Endothelial cell of umbilical vein (primary cell): ENCODE results near the gene GLB1L. TPM values are rescaled to one million over a fixed set of nuclear protein-coding genes. Genes with fewer than 3 reads are reported as not detected.

Experiments used
- BruUV-seq: library from RNA; stranded (reverse); fragments of 400-500 nt; replicated peaks from 2 replicates; lab custom pipeline; 2021; lab: Mats Ljungman, UMichigan
- CTCF ChIA-PET: fragments of 300-600, 350-600 bp; sonication (Branson Sonifier 250); formaldehyde crosslinking; loops from one replicate; lab custom pipeline; 2021; ENCODE audit warnings: antibody characterized with exemption, inconsistent platforms; lab: Charles Lee
- POLR2A ChIA-PET: fragments of 300-600, 350-600 bp; sonication (Branson Sonifier 250); formaldehyde crosslinking; loops from one replicate; lab custom pipeline; 2021; ENCODE audit warnings: antibody characterized with exemption, inconsistent platforms; lab: Charles Lee
- DNase-seq: peaks from one replicate; pipeline ENCODE4 v3.0.0-alpha.2; 2011; ENCODE audit warnings: low read depth, low spot score
- FAIRE-seq: peaks from 2 replicates; lab custom pipeline; 2011; peaks lifted over from hg19 to GRCh38; lab: Jason Lieb, UNC
- H2AFZ ChIP-seq: 2 replicates; pipeline ENCODE4 v1.6.0; 2012; ENCODE audit warnings: low read depth, low read length, control low read depth, inconsistent platforms
- H3K27ac ChIP-seq: 2 replicates; pipeline ENCODE4 v1.5.1; 2011; ENCODE audit warnings: low read depth, mild to moderate bottlenecking, control low read depth, low read length, moderate library complexity; ENCODE audit not compliant: insufficient read depth
- H3K27me3 ChIP-seq, 2 experiments: 2 replicates each; pipeline versions ENCODE4 v1.6.0 to v1.6.1; 2011; ENCODE audit warnings: low read length in 2 of 2, mixed read lengths in 1 of 2; ENCODE audit not compliant: control insufficient read depth in 2 of 2, insufficient read depth in 2 of 2
- H3K36me3 ChIP-seq, 2 experiments: 2 replicates in 1 of 2; 3 replicates in 1 of 2; pipeline ENCODE4 v1.5.1; 2011; ENCODE audit warnings: low read length in 2 of 2, mild to moderate bottlenecking in 1 of 2, moderate library complexity in 1 of 2; ENCODE audit not compliant: control insufficient read depth in 2 of 2, insufficient read depth in 2 of 2; ENCODE audit errors: extremely low read depth in 1 of 2
- H3K4me1 ChIP-seq: 3 replicates; pipeline ENCODE4 v1.5.1; 2011; ENCODE audit warnings: mild to moderate bottlenecking, low read length; ENCODE audit not compliant: control insufficient read depth, insufficient read depth; ENCODE audit errors: extremely low read depth
- H3K4me2 ChIP-seq: 2 replicates; pipeline ENCODE4 v1.6.1; 2011; ENCODE audit warnings: low read length, control low read depth, mixed read lengths; ENCODE audit not compliant: insufficient read depth
- H3K4me3 ChIP-seq, 3 experiments: fragments of 200-600 bp in 1 of 3; sonication (generic), shearing (Covaris generic) in 1 of 3; replicated peaks in 1 of 3; 2 replicates each; pipeline ENCODE4 v1.5.1; 2011 to 2016; ENCODE audit warnings: control low read depth in 3 of 3, low read length in 3 of 3, mild to moderate bottlenecking in 2 of 3, inconsistent platforms in 1 of 3, low read depth in 1 of 3, moderate library complexity in 1 of 3; ENCODE audit not compliant: insufficient read depth in 1 of 3
- H3K79me2 ChIP-seq: 2 replicates; pipeline ENCODE4 v1.6.0; 2012; ENCODE audit warnings: low read length, inconsistent platforms; ENCODE audit not compliant: control insufficient read depth, insufficient read depth
- H3K9ac ChIP-seq: replicated peaks from 2 replicates; pipeline ENCODE3; 2011; ENCODE audit warnings: low read length, control low read depth; ENCODE audit not compliant: insufficient read depth; ENCODE audit errors: extremely low read depth
- H3K9me1 ChIP-seq: replicated peaks from 3 replicates; pipeline ENCODE4 v1.6.0; 2011; ENCODE audit warnings: mild to moderate bottlenecking, low read length; ENCODE audit not compliant: control insufficient read depth, insufficient read depth; ENCODE audit errors: extremely low read depth
- H3K9me3 ChIP-seq: replicated peaks from 2 replicates; pipeline ENCODE4 v1.5.1; 2012; ENCODE audit warnings: low read length, inconsistent platforms; ENCODE audit not compliant: control insufficient read depth, insufficient read depth
- H4K20me1 ChIP-seq: replicated peaks from 2 replicates; pipeline ENCODE3; 2011; ENCODE audit warnings: mild to moderate bottlenecking, low read length; ENCODE audit not compliant: control insufficient read depth, insufficient read depth; ENCODE audit errors: extremely low read depth
- CTCF ChIP-seq, 2 donors: IDR thresholded peaks; 1 replicate in 1 of 2; 2 replicates in 1 of 2; pipeline ENCODE4 v1.5.1; 2011; ENCODE audit warnings: low read length in 2 of 2, mild to moderate bottlenecking in 2 of 2, moderate library complexity in 2 of 2, control low read depth in 1 of 2, inconsistent platforms in 1 of 2, low read depth in 1 of 2; ENCODE audit not compliant: insufficient read depth in 1 of 2; ENCODE audit errors: extremely low read depth in 1 of 2
- EZH2 ChIP-seq: IDR thresholded peaks from 2 replicates; pipeline ENCODE4 v1.6.1; 2012; ENCODE audit warnings: borderline replicate concordance, low read depth, mild to moderate bottlenecking, moderate library complexity, low read length, inconsistent platforms; ENCODE audit not compliant: severe bottlenecking
- FOS ChIP-seq: IDR thresholded peaks from 2 replicates; pipeline ENCODE4 v1.6.1; 2011; ENCODE audit warnings: mild to moderate bottlenecking, low read length, moderate library complexity, borderline replicate concordance; ENCODE audit not compliant: insufficient read depth
- GATA2 ChIP-seq: IDR thresholded peaks from 2 replicates; pipeline ENCODE4 v1.7.0; 2011; ENCODE audit warnings: low read depth, mild to moderate bottlenecking, moderate library complexity, mixed read lengths, low read length; ENCODE audit not compliant: insufficient read length, insufficient read depth
- JUN ChIP-seq: IDR thresholded peaks from 2 replicates; pipeline ENCODE4 v1.6.1; 2011; ENCODE audit warnings: borderline replicate concordance, low read depth; ENCODE audit not compliant: insufficient read length, insufficient read depth
- MYC ChIP-seq: IDR thresholded peaks from one replicate; pipeline ENCODE4 v1.6.1; 2011; ENCODE audit warnings: mild to moderate bottlenecking, low read depth, low read length
- POLR2A ChIP-seq: IDR thresholded peaks from 2 replicates; pipeline ENCODE4 v1.6.1; 2012; ENCODE audit warnings: low read depth, mild to moderate bottlenecking, control low read depth, low read length
- POLR2AphosphoS5 ChIP-seq: IDR thresholded peaks from 2 replicates; pipeline ENCODE4 v1.6.1; 2012; ENCODE audit warnings: low read depth, mild to moderate bottlenecking, control low read depth, low read length, moderate library complexity; ENCODE audit not compliant: insufficient read depth
- dilution Hi-C: fragments of 300-500 bp; cut with MboI; formaldehyde crosslinking; loops from one replicate; pipeline ENCODE4 v1.15.0; 2019; ENCODE audit warnings: low sequenced_read_pairs; ENCODE audit not compliant: extremely low pct_ligation_motif_present
- intact Hi-C: fragments of 100-400 bp; cut with micrococcal nuclease; formaldehyde crosslinking; loops from one replicate; pipeline ENCODE4 v1.10.0; 2022
- polyA plus RNA-seq, 4 experiments: library from polyadenylated mRNA; depleted of rRNA in 3 of 4; stranded (reverse) in 3 of 4; unstranded in 1 of 4; fragments of >200 nt; gene quantifications; 2 replicates each; pipeline versions ENCODE4 v1.2.1 to v1.2.3, GENCODE V29; 2011 to 2012; ENCODE audit warnings: missing spikeins in 1 of 4
- total RNA-seq: library from RNA; stranded (reverse); gene quantifications from 2 replicates; pipeline ENCODE4 v1.2.3, GENCODE V29; 2021
- TF ChIP-seq, protein P1 (sequence below): IDR thresholded peaks from 2 replicates; pipeline ENCODE4 v1.6.1; 2011; ENCODE audit not compliant: insufficient read depth, insufficient read length

Gene GLB1L
- total and polyA plus RNA-seq, 2 donors (not counting 3 experiments of a cell fraction or from before 2014, with no cell fraction given), result 9.2 to 11.9 TPM

GRCh38 chr2:219279916-219280516 is 34.8 kb upstream of the GLB1L start:
- H3K9ac ChIP-seq, result peak overlapping the region; percentile 74
- FAIRE-seq (no peak), DNase-seq (no peak)
- peak overlapping the region; percentile 76 for H3K4me2 ChIP-seq
- TSS peak; percentile 35 for BruUV-seq
- H3K9me3 ChIP-seq, result no peaks in the 10 kb centered on the region
- dilution Hi-C loops (no loop called here), intact Hi-C loops (loop anchor here (1.0 to 5.0 kb wide), 9 partner anchors 14 to 120 kb away; partner anchors contain the start of genes ABCB6, DNPEP, GLB1L and NHEJ1)
- H3K27ac ChIP-seq, result peak overlapping the region; percentile 85
- H4K20me1 ChIP-seq, result no peaks in the 10 kb centered on the region
- TF ChIP-seq EZH2 (no peak), JUN (no peak), GATA2 (no peak), POLR2AphosphoS5 (no peak), POLR2A (no peak), CTCF (IDR thresholded peaks at IDR 0.05; ENCODE audit: extremely low read depth in 1 of 2, insufficient read depth in 1 of 2, low read depth in 1 of 2, low read length in 2 of 2) (no peak), FOS (no peak), MYC (no peak)
- TF ChIP-seq, protein P1, sequence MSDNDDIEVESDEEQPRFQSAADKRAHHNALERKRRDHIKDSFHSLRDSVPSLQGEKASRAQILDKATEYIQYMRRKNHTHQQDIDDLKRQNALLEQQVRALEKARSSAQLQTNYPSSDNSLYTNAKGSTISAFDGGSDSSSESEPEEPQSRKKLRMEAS, result no peak
- H3K79me2 ChIP-seq, result no peaks in the 10 kb centered on the region
- H3K9me1 ChIP-seq, result no peaks in the 10 kb centered on the region
- H2AFZ ChIP-seq, result peak overlapping the region; percentile 9
- no peaks in the 10 kb centered on the region for H3K27me3 ChIP-seq
- H3K36me3 ChIP-seq, result peaks cover 0 to 18% of the 10 kb centered on the region in 2 experiments
- H3K4me1 ChIP-seq, result peaks cover 17% of the 10 kb centered on the region
- ChIA-PET POLR2A (interaction anchor here (1.0 to 1.9 kb wide), 2 partner anchors 35 to 108 kb away, joined by 3 to 6 read pairs; partner anchors contain the start of genes DNPEP, GLB1L and STK16), CTCF (interaction anchor here (1.4 to 12.6 kb wide), 4 partner anchors 15 to 74 kb away, joined by 6 to 253 read pairs (median 12); partner anchors contain the start of genes ANKZF1, ATG9A, GLB1L and STK16)
- H3K4me3 ChIP-seq, result peak overlapping the region in 2 of 3 experiments; percentile 47 to 55
